GM23248 (cell line): Measurements from ENCODE around the gene FAM234A.

Experiments used
- EZH2 ChIP-seq: fragments of 200-600 bp; sonication (generic); IDR thresholded peaks from 2 replicates; pipeline ENCODE4 v1.6.1; 2018; ENCODE audit warnings: antibody characterized with exemption, mild to moderate bottlenecking; ENCODE audit not compliant: insufficient read depth, poor library complexity, severe bottlenecking
- EZH2phosphoT487 ChIP-seq: fragments of 200-600 bp; sonication (generic); IDR thresholded peaks from 2 replicates; pipeline ENCODE4 v1.6.1; 2018; ENCODE audit warnings: antibody characterized with exemption, moderate library complexity, mild to moderate bottlenecking, low read depth; ENCODE audit not compliant: insufficient read depth

DNA sequence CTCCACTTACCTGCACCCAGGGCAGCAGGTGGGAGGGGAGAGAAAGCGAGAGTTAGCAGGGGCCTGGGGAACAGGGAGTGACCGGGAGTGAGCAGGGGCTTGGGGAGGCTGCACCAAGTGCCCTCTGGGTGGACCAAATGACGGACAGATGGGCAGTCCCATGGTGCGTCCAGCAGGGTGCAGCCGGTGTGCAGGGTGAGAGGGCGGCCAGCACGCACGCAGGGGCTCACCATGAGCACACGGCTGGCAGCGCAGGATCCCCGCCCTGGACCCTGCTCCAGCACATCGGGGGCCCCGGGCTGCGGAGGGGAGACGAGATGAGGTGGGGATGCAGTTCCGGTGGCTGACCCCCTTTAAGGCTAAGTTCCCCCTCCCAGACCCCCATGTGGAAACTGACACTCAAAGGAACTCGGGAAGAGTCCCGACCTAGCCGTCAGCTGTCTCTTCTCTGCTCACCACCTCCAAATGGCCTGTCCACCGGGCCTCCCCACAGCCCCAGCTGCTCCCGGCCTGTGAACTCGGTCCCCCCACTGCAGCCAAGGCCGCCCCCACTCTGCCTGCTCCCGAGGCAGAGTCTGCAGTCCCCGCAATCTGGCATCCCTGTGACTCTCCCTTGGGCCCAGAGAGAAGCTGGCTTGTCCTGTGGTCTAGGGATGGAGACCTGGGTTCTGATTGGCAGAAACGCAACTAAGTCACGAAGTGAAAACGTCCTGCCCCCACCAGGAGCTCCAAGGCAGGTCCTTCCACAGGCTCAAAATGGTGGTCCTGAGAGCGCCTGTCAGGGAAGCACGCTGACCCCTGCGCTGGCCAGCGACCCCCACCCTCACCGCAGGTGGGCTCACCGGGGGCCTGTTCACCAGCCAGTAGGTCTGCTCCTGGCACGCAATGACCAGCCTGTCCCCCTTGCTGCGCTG, 38.3 kb downstream of the FAM234A start:
- TF ChIP-seq EZH2phosphoT487, result no peak
- no peak for TF ChIP-seq EZH2
